Progenitor cell of endocrine pancreas (in vitro differentiated cells): ENCODE measurements around the gene CYP24A1. TPM values are rescaled to one million over a fixed set of nuclear protein-coding genes. Genes with fewer than 3 reads are reported as not detected.

Experiments
- DNase-seq: peaks from one replicate; pipeline ENCODE4 v3.0.0; 2021; ENCODE audit warnings: low spot score; ENCODE audit not compliant: unreplicated experiment
- H3K27ac Mint-ChIP-seq: 2 replicates; pipeline ENCODE4 v1.8.0; 2021; ENCODE audit warnings: mild to moderate bottlenecking, moderate library complexity, mixed read lengths
- H3K27me3 Mint-ChIP-seq: 2 replicates; pipeline ENCODE4 v1.8.0; 2021; ENCODE audit warnings: mixed read lengths
- H3K36me3 Mint-ChIP-seq: 2 replicates; pipeline ENCODE4 v1.8.0; 2022; ENCODE audit warnings: mixed read lengths; ENCODE audit not compliant: insufficient read depth
- H3K4me1 Mint-ChIP-seq: 2 replicates; pipeline ENCODE4 v1.8.0; 2021; ENCODE audit warnings: low read depth, mixed read lengths
- H3K4me3 Mint-ChIP-seq: 2 replicates; pipeline ENCODE4 v1.8.0; 2021; ENCODE audit warnings: low read depth, mild to moderate bottlenecking, moderate library complexity, mixed read lengths
- H3K9me3 Mint-ChIP-seq: 2 replicates; pipeline ENCODE4 v1.8.0; 2021; ENCODE audit warnings: low read depth, mixed read lengths
- CTCF ChIP-seq: fragments of 200-600 bp; sonication (generic); IDR thresholded peaks from one replicate; pipeline ENCODE4 v1.5.0; 2021; ENCODE audit warnings: antibody characterized with exemption, mild to moderate bottlenecking; ENCODE audit not compliant: unreplicated experiment
- total RNA-seq: library from RNA; stranded (reverse); gene quantifications from 2 replicates; pipeline ENCODE4 v1.2.1, GENCODE V29; 2021

Gene CYP24A1
- total RNA-seq, 1 donor from 2014 or later: not detected

- no peak for DNase-seq
- Mint-ChIP-seq H3K27ac (no peak overlapping the region), H3K4me3 (no peak overlapping the region), H3K9me3 (no peaks in the 10 kb centered on the region), H3K4me1 (peaks cover 6% of the 10 kb centered on the region), H3K36me3 (no peaks in the 10 kb centered on the region), H3K27me3 (no peaks in the 10 kb centered on the region)
- no peak for TF ChIP-seq CTCF
These were observed 67.6 kb downstream of the CYP24A1 start for GRCh38 chr20:54106162-54106561.

GRCh38 chr20:54105653-54106052, 68.1 kb downstream of the CYP24A1 start:
- no peak for TF ChIP-seq CTCF
- no peaks in the 10 kb centered on the region for H3K36me3 Mint-ChIP-seq
- H3K27me3 Mint-ChIP-seq: no peaks in the 10 kb centered on the region
- peaks cover 6% of the 10 kb centered on the region for H3K4me1 Mint-ChIP-seq
- DNase-seq: no peak
- no peak overlapping the region for H3K27ac Mint-ChIP-seq
- H3K4me3 Mint-ChIP-seq: no peak overlapping the region
- no peaks in the 10 kb centered on the region for H3K9me3 Mint-ChIP-seq

- TF ChIP-seq CTCF: no peak
- Mint-ChIP-seq H3K27ac (no peak overlapping the region), H3K9me3 (peaks cover 5% of the 10 kb centered on the region), H3K36me3 (no peaks in the 10 kb centered on the region), H3K27me3 (no peaks in the 10 kb centered on the region), H3K4me1 (peaks cover 6% of the 10 kb centered on the region), H3K4me3 (no peak overlapping the region)
- DNase-seq: no peak
These were observed 69.0 kb downstream of the CYP24A1 start for GRCh38 chr20:54104781-54105180.

GRCh38 chr20:54103762-54104600, 69.8 kb downstream of the CYP24A1 start:
- no peak for DNase-seq
- Mint-ChIP-seq H3K27ac (no peak overlapping the region), H3K4me3 (no peak overlapping the region), H3K4me1 (peaks cover 6% of the 10 kb centered on the region), H3K9me3 (peaks cover 5% of the 10 kb centered on the region), H3K27me3 (no peaks in the 10 kb centered on the region), H3K36me3 (no peaks in the 10 kb centered on the region)
- TF ChIP-seq CTCF: peak; percentile 4

Other genes starting within 250 kb of the CYP24A1 start
- gene BCAS1, start 103.4 kb downstream of the CYP24A1 start, total RNA-seq: 0.81 and 1.00 TPM in 2 replicates
- gene PFDN4, start 34.1 kb upstream of the CYP24A1 start, total RNA-seq: 26.8 and 29.6 TPM in 2 replicates